GM12892 (cell line): ENCODE results near the gene NUP210L.

Experiments
- POLR2A ChIP-seq: IDR thresholded peaks from 2 replicates; pipeline ENCODE4 v1.6.1; 2011; ENCODE audit warnings: low read depth, low read length, control low read depth
- POLR2AphosphoS5 ChIP-seq: IDR thresholded peaks from 2 replicates; pipeline ENCODE4 v1.6.1; 2011; ENCODE audit warnings: low read depth, low read length, control low read depth
- TAF1 ChIP-seq: IDR thresholded peaks from 2 replicates; pipeline ENCODE4 v1.6.1; 2011; ENCODE audit warnings: low read depth, mild to moderate bottlenecking, control low read depth, low read length, borderline replicate concordance

DNA sequence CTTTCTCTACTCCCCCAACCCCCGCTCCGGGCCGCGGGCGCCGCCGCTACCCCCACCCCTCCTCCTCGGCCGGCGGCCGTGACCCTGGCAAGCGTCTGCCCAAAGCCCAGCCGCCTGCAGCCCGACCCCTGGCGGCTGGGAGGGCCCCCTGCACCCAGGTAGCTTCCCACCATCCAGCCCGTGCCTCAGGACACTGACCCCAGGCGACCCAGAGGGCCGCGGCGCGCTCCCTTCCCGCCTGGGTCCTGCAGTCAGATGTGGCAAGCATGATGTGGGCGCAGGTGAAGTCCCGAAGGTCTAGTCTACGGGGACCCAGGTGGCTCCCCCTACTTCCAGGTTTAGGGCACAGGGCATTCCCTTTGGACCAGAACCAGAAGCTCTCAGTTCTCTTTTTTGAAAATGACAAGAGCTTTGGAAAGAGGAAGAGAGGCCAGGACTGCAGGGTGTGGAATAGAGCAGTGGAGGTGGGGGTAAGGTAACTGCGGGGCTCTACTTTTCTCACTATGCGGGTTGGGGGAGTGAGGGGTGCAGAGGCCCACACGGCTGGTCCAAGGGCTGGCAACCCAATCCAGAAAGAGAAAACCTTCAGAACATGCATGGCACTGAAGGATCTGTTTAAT, 208.1 kb downstream of the NUP210L start, which contains the start of gene DENND4B:
- TF ChIP-seq POLR2A: peak; percentile 38; the same call in 1 of the 2 replicates
- TF ChIP-seq TAF1: no peak
- no peak for TF ChIP-seq POLR2AphosphoS5
